Activated CD4-positive, alpha-beta T cell treated with anti-CD3 and anti-CD28 coated beads, Interleukin-2, amount 50 U/mL, for 1 hour (primary cell): ENCODE data around the gene EFNA1.
"Not testable (repeated sequence)": the region's sequence is repeated elsewhere in the genome, so short reads cannot be mapped to it uniquely, and the experiment has no call there.

ENCODE experiments used
- DNase-seq: peaks from one replicate; pipeline ENCODE4 v3.0.0-alpha.2; 2020

EFNA1 gene

DNA sequence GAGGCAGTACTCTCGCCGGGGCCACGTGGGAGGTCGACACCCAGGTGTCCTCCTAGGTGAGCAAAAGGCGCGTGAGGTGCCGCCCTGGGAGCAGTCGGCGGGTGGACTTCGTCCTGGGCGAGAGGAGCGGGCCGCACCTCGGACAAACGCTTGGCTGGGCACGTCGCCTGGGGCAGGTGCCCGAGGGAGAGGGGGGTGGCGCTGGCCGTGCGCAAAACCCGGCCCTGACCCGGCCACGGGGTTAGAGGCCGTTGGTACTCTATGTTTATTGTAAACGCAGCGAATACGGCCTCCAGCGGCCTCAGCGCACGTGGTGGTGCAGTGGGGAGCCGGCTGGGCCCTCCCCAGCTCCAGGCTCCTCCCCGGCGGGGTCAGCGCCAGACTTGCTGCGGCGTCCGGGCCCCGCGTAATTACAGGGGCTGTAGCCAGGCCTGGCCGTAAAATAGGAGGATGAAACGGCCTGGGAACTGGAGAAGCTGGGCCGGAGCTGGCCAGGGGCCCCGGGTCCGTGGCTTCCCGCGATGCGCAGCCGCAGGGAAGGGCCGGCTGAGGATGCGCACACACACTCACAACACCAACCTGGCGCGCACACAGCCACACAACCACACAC, 1.6 kb upstream of the EFNA1 start:
- DNase-seq: no peak

DNA sequence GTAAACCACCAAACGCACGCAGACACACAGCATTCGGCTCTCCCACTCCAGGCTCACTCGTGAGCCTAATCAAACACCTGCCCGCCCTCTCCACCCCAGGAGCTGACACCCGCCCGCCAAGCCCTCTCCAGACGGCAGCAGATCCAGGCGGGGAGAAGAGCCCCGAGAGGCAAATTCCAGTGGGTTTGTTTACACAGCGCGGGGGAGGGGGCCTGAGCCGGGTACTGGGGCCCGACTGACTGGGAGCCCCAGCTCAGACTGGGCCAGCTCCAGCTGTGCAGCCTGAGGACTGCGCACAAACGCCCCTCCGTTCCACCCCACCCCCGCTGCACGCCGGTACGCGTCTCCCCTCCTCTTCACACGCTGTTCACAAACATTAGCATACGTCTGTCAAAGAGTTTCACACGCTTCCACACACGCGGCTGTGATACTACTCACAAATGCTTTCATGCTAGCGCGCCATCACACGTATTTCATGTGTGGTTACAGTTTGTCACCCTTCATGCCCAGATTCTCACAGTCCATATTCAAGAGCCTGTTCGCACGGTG, 1.0 kb upstream of the EFNA1 start:
- DNase-seq: peak; percentile 32

DNA sequence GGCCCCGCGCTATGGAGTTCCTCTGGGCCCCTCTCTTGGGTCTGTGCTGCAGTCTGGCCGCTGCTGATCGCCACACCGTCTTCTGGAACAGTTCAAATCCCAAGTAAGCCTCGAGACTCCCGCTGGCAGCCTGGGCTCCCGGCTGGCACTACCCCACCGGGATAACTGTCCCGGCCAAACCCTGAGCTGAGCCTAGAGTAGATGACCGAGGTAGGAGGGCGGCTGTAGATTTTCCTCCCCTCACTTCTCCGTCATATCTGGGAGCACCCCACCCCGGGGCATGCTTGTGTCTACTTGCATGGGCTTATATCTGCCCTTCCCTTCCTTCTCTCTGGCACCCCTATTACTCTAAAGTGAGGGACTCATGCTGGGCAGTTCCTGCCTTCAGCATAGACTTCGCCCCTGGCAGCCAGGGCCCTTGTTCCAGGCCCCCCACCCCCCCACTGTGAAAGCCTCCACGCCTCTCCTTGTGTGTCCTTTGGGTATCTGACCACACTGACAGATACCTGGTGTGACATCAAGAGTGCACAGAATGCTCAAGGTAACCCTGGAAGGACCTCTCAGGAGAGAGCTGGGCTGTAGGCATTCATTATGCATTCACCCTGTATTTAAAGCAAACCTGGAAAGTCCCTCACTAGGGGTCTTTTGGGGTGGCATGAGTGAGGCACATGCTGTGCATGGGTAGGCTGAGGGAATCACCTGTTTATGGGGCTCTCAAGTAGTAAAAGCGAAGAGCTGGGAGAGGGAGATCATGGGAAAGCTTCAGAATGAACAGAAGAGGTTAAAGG, 485 bp downstream of the EFNA1 start:
- no peak for DNase-seq

DNA sequence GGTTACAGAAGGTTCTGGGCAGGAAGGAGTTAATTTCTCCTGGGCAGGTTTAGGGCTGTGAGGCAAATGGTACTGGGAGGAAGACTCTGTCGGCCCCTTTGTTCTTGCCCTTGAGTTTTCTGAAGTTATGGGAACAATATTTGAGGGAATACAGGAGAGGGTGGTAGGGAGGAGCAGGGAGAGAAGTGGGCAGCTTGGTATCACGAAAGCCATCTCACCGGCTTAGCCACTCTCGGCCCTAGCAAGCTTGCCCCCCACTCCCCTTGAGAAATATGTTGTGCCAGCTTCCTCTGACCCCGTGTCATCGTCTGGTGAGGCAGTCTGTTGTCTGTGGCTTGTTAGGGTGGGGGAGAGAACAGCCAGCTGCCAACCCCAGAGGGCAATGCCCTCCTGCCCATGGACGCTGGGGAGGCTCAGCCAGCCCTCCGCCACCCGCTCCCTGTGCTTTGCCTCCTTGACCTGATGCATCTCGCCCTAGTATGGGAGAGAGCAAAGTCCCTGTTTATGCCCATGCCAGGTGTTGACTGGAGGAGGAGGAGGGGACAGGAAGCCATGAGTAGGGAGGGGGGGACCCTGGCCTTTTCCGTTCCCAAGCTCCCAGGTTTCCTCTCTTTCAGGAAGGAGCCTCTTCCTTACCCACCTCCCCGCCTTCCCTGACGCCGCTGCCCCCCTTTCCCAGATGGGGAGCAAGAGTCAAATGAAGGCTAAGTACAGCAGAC, 1.2 kb downstream of the EFNA1 start:
- DNase-seq: no peak

DNA sequence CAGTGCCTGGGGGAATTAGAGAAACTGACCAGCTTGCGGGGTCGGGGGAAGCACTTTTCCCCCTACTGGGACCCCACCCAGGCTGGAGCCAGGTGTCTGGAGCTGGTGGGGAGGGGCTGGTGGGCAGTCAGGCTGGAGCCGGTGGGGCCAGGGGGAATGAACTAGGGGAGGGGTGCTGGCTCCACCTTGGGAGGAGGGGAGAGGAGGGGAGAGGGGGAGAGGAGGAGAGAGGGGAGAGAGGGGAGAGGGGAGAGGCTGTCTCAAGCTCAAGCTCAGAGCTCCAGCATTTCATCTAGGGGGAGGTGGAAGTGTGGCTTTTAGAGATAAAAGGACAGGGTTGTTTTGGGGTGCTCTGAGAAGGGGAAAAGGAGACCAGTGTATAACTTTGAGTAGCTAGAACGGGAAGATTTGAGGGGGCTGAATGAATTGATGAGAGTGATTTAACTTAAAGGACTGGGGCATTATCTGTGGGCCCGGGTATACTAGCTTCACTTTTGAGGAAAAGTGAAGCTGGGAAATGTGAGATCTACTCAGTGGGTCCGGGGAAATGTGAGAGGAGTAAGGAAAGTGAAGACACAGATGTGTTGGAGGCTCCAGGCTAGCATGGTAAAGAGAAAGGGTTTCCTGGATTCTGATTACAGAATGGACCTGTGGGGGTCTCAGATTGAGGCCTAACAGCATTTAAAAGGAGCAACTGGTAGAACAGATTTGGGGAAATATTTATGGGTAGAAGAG, 2.8 kb downstream of the EFNA1 start:
- DNase-seq: no peak

DNA sequence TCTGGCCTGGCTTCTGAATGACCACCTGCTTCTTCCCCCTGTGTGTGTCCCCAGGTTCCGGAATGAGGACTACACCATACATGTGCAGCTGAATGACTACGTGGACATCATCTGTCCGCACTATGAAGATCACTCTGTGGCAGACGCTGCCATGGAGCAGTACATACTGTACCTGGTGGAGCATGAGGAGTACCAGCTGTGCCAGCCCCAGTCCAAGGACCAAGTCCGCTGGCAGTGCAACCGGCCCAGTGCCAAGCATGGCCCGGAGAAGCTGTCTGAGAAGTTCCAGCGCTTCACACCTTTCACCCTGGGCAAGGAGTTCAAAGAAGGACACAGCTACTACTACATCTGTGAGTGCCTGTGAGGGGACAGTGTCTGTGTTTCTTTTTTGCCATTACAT, 3.6 kb downstream of the EFNA1 start:
- DNase-seq: no peak

DNA sequence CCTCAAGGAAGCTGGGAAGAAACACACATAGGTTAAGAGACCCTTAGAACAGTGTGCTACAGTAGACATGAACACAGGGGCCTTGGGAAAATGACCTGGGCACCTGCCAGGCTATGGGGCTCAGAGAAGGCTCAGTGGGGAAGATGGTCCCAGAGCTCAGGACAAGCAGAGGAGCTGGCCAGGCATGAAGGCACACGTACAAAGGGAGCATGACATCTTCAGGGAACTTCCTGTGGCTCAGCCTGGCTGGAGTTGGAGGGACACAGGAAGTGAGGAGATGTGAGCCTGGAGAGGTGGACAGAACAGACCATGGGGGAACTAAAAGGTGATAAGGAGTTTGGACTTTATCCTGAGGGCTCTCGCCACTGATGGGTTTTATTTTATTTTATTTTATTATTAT, 4.2 kb downstream of the EFNA1 start:
- no peak for DNase-seq

DNA sequence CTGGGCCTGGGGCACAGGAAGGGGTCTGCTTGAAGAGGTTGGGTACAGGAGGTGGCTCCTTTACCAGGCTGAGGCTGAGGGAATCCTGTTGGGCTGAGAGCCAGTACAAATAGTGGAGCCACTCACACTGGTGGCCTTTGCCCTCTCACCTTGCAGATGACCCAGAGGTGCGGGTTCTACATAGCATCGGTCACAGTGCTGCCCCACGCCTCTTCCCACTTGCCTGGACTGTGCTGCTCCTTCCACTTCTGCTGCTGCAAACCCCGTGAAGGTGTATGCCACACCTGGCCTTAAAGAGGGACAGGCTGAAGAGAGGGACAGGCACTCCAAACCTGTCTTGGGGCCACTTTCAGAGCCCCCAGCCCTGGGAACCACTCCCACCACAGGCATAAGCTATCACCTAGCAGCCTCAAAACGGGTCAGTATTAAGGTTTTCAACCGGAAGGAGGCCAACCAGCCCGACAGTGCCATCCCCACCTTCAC, 6.2 kb downstream of the EFNA1 start:
- DNase-seq: no peak

DNA sequence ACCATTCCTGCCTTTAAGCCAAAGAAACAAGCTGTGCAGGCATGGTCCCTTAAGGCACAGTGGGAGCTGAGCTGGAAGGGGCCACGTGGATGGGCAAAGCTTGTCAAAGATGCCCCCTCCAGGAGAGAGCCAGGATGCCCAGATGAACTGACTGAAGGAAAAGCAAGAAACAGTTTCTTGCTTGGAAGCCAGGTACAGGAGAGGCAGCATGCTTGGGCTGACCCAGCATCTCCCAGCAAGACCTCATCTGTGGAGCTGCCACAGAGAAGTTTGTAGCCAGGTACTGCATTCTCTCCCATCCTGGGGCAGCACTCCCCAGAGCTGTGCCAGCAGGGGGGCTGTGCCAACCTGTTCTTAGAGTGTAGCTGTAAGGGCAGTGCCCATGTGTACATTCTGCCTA, 6.6 kb downstream of the EFNA1 start:
- DNase-seq: no peak

DNA sequence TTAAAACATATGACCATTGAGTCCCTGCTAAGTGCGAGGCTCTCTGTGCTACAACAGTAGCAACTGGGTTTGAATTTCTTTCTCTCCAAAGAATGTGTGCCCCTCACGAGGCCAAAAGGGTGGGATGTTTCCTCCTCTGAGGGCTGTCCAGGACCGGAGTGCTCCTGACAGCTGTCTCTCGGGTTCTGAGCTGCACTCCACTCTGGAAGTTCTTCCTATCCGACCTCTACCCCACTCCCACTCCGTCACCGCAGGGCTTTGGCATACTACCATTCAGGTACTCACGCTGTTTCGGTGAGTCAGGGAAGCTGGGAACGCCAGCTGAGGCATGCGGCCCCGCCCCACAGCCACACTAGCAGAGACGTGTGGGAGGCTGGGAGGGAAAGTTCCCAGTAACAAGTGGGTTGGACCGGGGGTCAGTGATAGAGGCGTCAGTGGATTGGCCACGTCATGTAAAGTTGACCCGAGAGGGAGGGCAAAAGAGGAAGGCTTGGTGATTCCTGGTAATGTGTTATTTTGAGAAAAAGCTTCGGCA, 7.3 kb downstream of the EFNA1 start:
- DNase-seq: peak; percentile 34

DNA sequence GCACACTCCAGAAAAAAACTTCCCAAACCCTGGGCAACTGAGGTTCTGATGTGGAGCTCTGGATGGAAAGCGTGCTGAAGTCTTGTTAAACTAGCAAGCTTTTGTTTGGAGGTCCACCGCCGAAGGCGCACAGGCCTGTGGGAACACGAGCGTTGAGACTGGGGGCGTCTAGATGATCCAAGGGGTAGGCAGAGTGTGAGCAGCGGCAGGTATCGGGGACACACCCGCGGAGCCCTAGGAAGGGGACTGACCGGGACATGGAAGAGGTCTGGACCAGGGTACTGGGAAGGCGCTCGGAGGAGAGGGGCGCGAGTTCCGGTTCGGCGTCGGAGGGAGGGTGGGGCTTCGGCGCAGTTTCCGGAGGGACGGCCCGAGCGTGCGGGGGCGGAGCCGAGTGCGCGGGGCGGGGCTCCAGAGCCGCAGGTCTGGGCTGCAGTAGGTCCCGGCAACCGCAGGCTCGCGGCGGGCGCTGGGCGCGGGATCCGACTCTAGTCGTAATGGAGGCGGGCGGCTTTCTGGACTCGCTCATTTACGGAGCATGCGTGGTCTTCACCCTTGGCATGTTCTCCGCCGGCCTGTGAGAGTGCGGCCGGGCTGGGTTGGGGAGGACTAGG, 7.8 kb downstream of the EFNA1 start, which contains the start of gene SLC50A1:
Gene SLC50A1 (plus strand): TSS at position 438 of the 614 bp plus-strand sequence. CDS start 60 bp downstream, at position 498.
- DNase-seq: peak; percentile 91

DNA sequence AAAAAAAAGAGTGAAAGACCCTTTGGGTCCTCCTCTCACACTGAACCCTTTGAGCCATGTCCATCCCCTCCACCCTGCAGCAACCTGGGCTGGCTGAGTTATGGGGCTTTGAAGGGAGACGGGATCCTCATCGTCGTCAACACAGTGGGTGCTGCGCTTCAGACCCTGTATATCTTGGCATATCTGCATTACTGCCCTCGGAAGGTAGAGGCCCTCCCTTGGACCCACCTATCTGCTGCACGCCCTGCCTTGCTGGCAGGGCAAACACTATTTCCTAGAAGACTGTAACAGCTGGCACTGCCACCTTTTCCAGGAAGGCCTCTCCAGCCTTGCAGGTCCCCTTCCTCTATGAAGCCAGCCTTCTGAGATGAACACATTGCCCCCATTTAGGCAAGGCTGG, 9.1 kb downstream of the EFNA1 start:
- no peak for DNase-seq

DNA sequence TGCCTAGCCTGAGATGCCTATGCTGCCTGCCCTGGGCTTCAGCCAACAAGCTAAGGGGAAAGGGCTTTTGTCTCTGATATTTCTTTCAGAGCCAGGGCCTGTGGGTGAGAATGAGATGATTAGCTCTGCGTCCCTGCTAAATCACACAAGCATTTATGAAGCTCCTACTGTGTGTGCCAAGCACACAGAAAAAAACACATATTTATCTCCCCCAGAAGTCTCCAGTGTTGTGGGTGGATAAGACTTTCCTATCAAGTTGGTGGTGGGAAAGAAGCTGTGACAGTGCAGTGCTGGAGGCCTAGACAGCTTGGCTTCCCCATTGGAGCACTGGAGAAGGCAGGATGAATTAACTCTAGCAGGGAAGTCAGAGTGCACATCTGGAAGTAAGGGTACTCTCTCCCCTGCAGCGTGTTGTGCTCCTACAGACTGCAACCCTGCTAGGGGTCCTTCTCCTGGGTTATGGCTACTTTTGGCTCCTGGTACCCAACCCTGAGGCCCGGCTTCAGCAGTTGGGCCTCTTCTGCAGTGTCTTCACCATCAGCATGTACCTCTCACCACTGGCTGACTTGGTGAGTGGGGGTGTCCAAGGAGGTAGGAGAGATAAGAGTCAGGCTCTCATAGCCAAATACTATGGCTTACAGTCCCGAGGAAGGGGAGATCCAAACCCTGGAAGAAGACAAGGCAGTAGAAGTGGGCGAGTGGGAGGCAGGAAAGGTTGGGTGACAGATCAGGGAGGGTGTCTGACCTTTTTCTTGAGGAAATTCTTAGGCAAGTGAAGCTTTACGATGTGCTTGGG, 9.7 kb downstream of the EFNA1 start:
- no peak for DNase-seq

DNA sequence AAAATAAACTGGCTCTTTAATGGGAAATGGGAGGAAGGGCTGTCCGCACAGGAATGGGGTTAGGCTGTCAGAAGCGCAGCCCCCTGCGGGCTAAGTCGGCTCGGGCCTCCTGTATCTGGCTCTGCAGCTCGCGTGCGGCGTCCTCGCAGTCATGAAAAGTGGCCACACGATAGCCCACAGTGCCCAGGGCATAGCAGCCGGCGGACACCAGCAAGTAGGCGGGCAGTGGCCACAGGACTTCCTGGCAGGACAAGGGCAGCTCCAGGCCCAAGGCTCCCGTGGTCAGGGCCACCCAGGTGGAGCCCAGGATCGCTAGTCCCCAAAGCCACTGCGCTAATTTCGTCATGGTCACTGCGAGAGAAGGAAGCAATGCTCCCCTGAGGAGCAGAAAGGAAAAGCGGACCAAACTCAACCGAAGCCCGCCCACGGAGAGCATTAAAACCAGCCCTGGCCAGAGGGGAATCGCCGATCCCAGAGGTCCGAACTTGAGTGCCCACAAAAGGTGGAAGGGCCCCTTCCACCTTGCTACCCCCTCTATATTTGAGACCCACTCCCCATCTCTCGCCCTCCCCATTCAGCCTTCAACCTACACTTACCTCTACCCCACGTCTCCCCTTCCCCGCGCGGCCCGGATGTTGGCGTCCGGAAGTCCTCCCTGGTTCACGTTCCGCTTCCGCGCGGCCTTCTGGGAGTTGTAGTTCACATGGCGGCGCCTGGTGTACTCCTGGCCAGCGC, 12.4 kb downstream of the EFNA1 start, which contains the start of gene DPM3:
Gene DPM3 (minus strand): TSS at position 637 of the 735 bp plus-strand sequence. CDS start 291 bp downstream, at position 346.
- DNase-seq: peak; percentile 90

DNA sequence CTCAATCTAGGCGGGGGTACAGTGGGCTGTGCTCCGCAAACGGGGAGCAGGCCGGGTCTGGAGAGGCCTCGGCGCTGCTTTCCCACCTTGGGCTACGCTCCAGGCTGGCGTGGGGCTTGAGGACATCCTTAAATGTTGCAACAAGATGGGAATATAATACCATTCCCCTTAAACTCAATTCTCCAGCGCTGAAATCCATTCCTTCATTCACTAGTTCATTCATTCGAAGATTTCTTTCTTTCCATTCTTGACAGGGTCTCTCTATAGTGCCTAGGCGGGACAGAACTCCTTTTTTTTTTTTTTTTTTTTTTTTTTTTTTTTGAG, 12.9 kb downstream of the EFNA1 start:
- DNase-seq: no peak

DNA sequence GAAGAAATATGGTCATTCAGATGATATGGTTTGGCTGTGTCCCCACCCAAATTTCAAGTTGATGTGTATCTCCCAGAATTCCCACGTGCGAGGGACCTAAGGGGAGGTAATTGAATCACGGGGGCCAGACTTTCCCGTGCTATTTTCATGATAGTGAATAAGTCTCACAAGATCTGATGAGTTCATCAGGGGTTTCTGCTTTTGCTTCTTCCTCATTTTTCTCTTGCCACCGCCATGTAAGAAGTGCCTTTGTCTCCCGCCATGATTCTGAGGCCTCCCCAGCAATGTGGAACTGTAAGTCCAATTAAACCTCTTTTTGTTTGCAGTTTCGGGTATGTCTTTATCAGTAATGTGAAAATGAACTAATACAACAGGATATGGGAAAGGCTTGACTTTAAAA, 14.1 kb downstream of the EFNA1 start:
- DNase-seq: no peak

DNA sequence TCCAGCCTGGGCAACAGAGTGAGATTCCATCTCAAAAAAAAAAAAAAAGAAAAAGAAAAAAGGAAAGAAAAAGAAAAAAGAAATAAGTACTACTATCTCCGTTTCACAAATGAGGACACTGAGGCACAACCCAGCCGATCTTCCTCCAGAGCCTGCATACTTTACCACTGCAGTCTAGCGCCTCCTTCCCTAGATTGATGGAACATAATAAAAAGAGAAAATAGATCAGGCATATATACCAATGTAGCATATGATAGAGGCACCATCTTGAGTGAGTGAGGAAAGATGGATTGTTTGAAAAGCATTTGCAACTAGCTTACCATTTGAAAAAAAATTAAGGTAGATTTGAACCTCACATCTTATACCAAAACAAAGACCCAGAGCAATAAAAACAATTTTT, 17.8 kb downstream of the EFNA1 start:
- no peak for DNase-seq

DNA sequence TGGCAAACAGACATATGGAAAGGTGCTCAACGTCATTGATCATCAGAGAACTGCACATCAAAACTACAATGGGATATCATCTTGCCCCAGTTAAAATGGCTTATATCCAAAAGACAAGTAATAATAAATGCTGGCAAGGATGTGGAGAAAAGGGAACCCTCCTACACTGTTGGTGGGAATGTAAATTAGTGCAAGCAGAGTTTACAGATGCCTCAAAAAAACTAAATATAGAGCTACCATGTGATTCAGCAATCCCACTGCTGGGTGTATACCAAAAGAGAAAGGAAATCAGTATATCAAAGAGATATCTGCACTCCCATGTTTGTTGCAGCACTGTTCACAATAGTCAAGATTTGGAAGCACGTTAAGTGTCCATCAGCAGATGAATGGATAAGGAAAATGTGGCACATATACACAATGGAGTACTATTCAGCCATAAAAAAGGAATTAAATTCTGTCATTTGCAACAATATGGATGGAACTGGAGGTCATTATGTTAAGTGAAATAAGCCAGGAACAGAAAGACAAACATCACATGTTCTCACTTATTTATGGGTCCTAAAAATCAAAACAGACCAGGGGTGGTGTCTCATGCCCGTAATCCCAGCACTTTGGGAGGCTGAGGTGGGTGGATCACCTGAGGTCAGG, 28.4 kb downstream of the EFNA1 start:
- not testable (repeated sequence) for DNase-seq

DNA sequence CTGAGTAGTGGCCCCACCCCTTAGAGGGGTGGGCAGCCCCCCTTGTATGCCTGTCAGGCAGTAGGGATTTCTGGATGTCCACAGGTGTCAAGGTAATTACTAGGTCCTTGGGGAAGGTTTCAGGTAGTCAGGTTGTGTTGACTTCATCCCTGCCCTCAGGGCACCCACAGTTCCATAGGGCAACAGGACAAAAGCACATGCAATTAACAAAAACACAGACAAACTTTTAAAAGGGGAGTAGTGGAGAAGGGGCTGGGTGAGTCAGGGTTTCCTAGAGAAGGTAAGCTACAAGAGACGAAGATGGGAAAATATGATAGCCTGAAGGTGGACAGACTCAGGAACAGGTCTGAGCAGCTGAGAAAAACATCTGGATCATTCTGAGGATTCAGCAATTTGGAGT, 31.3 kb downstream of the EFNA1 start:
- DNase-seq: no peak

DNA sequence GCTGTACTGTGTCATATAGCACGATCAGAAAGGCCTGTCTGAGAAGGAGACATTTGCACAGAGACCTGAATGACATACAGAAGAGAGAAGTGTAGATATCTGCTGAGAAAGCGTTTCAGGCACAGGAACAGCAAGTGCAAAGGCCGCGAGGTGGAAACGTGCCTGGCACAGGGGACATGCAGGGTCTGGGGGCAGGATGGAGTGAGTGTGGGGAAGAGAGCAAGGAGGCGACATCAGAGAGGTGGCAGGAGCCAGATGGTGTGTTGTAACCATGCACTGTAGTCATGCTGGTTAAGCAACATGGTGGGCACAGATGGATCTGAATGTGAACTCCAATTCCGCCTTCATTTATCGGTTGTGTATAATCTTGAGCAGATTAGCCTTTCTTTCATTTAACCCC, 32.5 kb downstream of the EFNA1 start:
- DNase-seq: no peak
